Naive thymus-derived CD8-positive, alpha-beta T cell (primary cell): ENCODE results near the gene BRDT. TPM values are rescaled to one million over a fixed set of nuclear protein-coding genes. Genes with fewer than 3 reads are reported as not detected.
"Not testable (repeated sequence)": the region's sequence is repeated elsewhere in the genome, so short reads cannot be mapped to it uniquely, and the experiment has no call there.

Source experiments
- ATAC-seq, 2 donors: fragments of 150-1000 bp; cut with Tn5 transposase in 1 of 2; sonication (Bioruptor Pico), chemical (Tn5 transposase) in 1 of 2; 1 replicate in 1 of 2; 2 replicates in 1 of 2; pipeline ENCODE4 v1.10.0; 2021; ENCODE audit warnings: mild to moderate bottlenecking in 2 of 2, moderate library complexity in 2 of 2
- POLR2A ChIA-PET: fragments of 350-600 bp; sonication (Branson Sonifier 250); formaldehyde crosslinking; loops from one replicate; lab custom pipeline; 2021; ENCODE audit warnings: antibody characterized with exemption; lab: Charles Lee
- DNase-seq, 10 donors: peaks; one replicate each; pipeline versions ENCODE4 v3.0.0 to v3.0.0-alpha.2; 2020 to 2022
- H3K27ac Mint-ChIP-seq, 10 donors: one replicate each; pipeline ENCODE4 v1.8.0; 2020 to 2022; ENCODE audit warnings: mild to moderate bottlenecking in 10 of 10, mixed read lengths in 10 of 10, moderate library complexity in 4 of 10, inconsistent platforms in 1 of 10
- H3K27me3 Mint-ChIP-seq, 5 donors: one replicate each; pipeline ENCODE4 v1.8.0; 2021 to 2022; ENCODE audit warnings: mixed read lengths in 5 of 5
- H3K36me3 Mint-ChIP-seq, 3 donors: one replicate each; pipeline ENCODE4 v1.8.0; 2020 to 2022; ENCODE audit warnings: mixed read lengths in 3 of 3, mild to moderate bottlenecking in 2 of 3, inconsistent platforms in 1 of 3
- H3K4me1 Mint-ChIP-seq, 4 donors: one replicate each; pipeline ENCODE4 v1.8.0; 2021 to 2022; ENCODE audit warnings: mixed read lengths in 4 of 4
- H3K4me3 Mint-ChIP-seq, 10 donors: one replicate each; pipeline ENCODE4 v1.8.0; 2020 to 2022; ENCODE audit warnings: mild to moderate bottlenecking in 10 of 10, mixed read lengths in 10 of 10, moderate library complexity in 6 of 10, inconsistent platforms in 1 of 10
- H3K9me3 Mint-ChIP-seq, 9 donors: one replicate each; pipeline ENCODE4 v1.8.0; 2020 to 2022; ENCODE audit warnings: mixed read lengths in 9 of 9, mild to moderate bottlenecking in 3 of 9, inconsistent platforms in 1 of 9, moderate library complexity in 1 of 9
- polyA plus RNA-seq, 3 donors: library from polyadenylated mRNA; unstranded; fragments of 300-500 nt; fragmentation: Illumina TruSeq; gene quantifications; one replicate each; pipeline ENCODE4 v1.2.3, GENCODE V29; 2021
- total RNA-seq, 8 experiments: library from RNA in 2 of 8; stranded (reverse) in 2 of 8; gene quantifications; one replicate each; pipeline ENCODE4 v1.2.3 and lab custom pipeline; 2021 to 2026

The BRDT gene
- total and polyA plus RNA-seq, 5 experiments from 2014 or later = not detected

GRCh38 chr1:92004129-92004528 lies 54.9 kb downstream of the BRDT start:
- Mint-ChIP-seq H3K36me3 (no peaks in the 10 kb centered on the region), H3K4me1 (no peaks in the 10 kb centered on the region), H3K27ac (no peak overlapping the region)

GRCh38 chr1:92013923-92014322 lies 64.7 kb downstream of the BRDT start:
- Mint-ChIP-seq H3K36me3 (no peaks in the 10 kb centered on the region), H3K27ac (no peak overlapping the region), H3K4me1 (peaks cover 8 to 18% (median 13%) of the 10 kb centered on the region in 4 donors), H3K4me3 (no peak overlapping the region), H3K9me3 (no peaks in the 10 kb centered on the region), H3K27me3 (peaks cover 0 to 5% (median 3%) of the 10 kb centered on the region in 5 donors)
- POLR2A ChIA-PET = no interaction called here
- ATAC-seq = no peak
- no peak for DNase-seq

More at GRCh38 chr1:92004129-92004528, 54.9 kb downstream of the BRDT start:
- Mint-ChIP-seq H3K4me3 (no peak overlapping the region), H3K9me3 (no peaks in the 10 kb centered on the region), H3K27me3 (peaks cover 0 to 2% (median 0%) of the 10 kb centered on the region in 5 donors)
- DNase-seq = no peak
- ATAC-seq = no peak
- POLR2A ChIA-PET = no interaction called here

GRCh38 chr1:92016720-92017316 lies 67.6 kb downstream of the BRDT start:
- Mint-ChIP-seq H3K9me3 (peaks cover 0 to 6% (median 0%) of the 10 kb centered on the region in 9 donors), H3K27ac (peak overlapping the region in 6 of 10 donors; percentile 1 to 76 (median 9)), H3K36me3 (no peaks in the 10 kb centered on the region), H3K27me3 (peaks cover 0 to 4% (median 3%) of the 10 kb centered on the region in 5 donors), H3K4me3 (peak overlapping the region in 6 of 10 donors; percentile 2 to 38 (median 14)), H3K4me1 (peaks cover 8 to 18% (median 13%) of the 10 kb centered on the region in 4 donors)
- ATAC-seq (peak in 1 of 2 donors; percentile 56), DNase-seq (peak in 1 of 10 donors; percentile 16)
- POLR2A ChIA-PET = no interaction called here

- Mint-ChIP-seq H3K4me3 (no peak overlapping the region), H3K9me3 (peaks cover 0 to 9% (median 0%) of the 10 kb centered on the region in 9 donors), H3K4me1 (peaks cover 8 to 18% (median 13%) of the 10 kb centered on the region in 4 donors), H3K27me3 (peaks cover 0 to 5% (median 3%) of the 10 kb centered on the region in 5 donors), H3K36me3 (no peaks in the 10 kb centered on the region), H3K27ac (no peak overlapping the region)
- POLR2A ChIA-PET = no interaction called here
- no peak for DNase-seq
- ATAC-seq = no peak
Observed at GRCh38 chr1:92017656-92018055, 68.5 kb downstream of the BRDT start.

GRCh38 chr1:92026042-92026441 lies 76.8 kb downstream of the BRDT start:
- H3K27me3 Mint-ChIP-seq = peaks cover 21 to 48% (median 42%) of the 10 kb centered on the region in 5 donors
- ATAC-seq = not testable (repeated sequence)

GRCh38 chr1:92026806-92027205 lies 77.6 kb downstream of the BRDT start:
- no peak for ATAC-seq
- POLR2A ChIA-PET = no interaction called here
- Mint-ChIP-seq H3K27me3 (peaks cover 18 to 46% (median 42%) of the 10 kb centered on the region in 5 donors), H3K4me3 (no peak overlapping the region), H3K27ac (no peak overlapping the region), H3K4me1 (peaks cover 8 to 17% (median 13%) of the 10 kb centered on the region in 4 donors), H3K9me3 (peaks cover 0 to 11% (median 3%) of the 10 kb centered on the region in 9 donors), H3K36me3 (peaks cover 0 to 20% (median 2%) of the 10 kb centered on the region in 3 donors)
- DNase-seq = no peak

More at GRCh38 chr1:92026042-92026441, 76.8 kb downstream of the BRDT start:
- H3K27ac Mint-ChIP-seq, DNase-seq, H3K4me3 Mint-ChIP-seq, POLR2A ChIA-PET: not testable (repeated sequence)
- Mint-ChIP-seq H3K36me3 (peaks cover 0 to 20% (median 2%) of the 10 kb centered on the region in 3 donors), H3K4me1 (peaks cover 8 to 15% (median 13%) of the 10 kb centered on the region in 4 donors), H3K9me3 (peaks cover 0 to 11% (median 7%) of the 10 kb centered on the region in 9 donors)

GRCh38 chr1:92029241-92029922 lies 80.2 kb downstream of the BRDT start:
- Mint-ChIP-seq H3K36me3 (peaks cover 0 to 11% (median 0%) of the 10 kb centered on the region in 3 donors), H3K4me3 (peak overlapping the region; percentile 60 to 86 (median 81)), H3K4me1 (peaks cover 9 to 17% (median 13%) of the 10 kb centered on the region in 4 donors), H3K27me3 (peaks cover 14 to 39% (median 28%) of the 10 kb centered on the region in 5 donors), H3K9me3 (peaks cover 0 to 6% (median 0%) of the 10 kb centered on the region in 9 donors), H3K27ac (peak overlapping the region in 5 of 10 donors; percentile 34 to 79 (median 48))
- DNase-seq (peak in 2 of 10 donors; percentile 3 to 7), ATAC-seq (no peak)
- POLR2A ChIA-PET = no interaction called here

GRCh38 chr1:92030656-92031107 lies 81.5 kb downstream of the BRDT start:
- H3K36me3 Mint-ChIP-seq = peaks cover 0 to 11% (median 0%) of the 10 kb centered on the region in 3 donors
- H3K4me1 Mint-ChIP-seq = peaks cover 9 to 17% (median 13%) of the 10 kb centered on the region in 4 donors
- peak in 1 of 10 donors; percentile 4 for DNase-seq
- peak overlapping the region; percentile 54 to 87 (median 72) for H3K4me3 Mint-ChIP-seq
- H3K27me3 Mint-ChIP-seq = peaks cover 19 to 37% (median 23%) of the 10 kb centered on the region in 5 donors
- ATAC-seq = peak in 1 of 2 donors; percentile 40
- peaks cover 0 to 6% (median 0%) of the 10 kb centered on the region in 9 donors for H3K9me3 Mint-ChIP-seq
- POLR2A ChIA-PET = no interaction called here
- H3K27ac Mint-ChIP-seq = peak overlapping the region in 2 of 10 donors; percentile 34 to 53

- POLR2A ChIA-PET = no interaction called here
- peaks cover 9 to 17% (median 13%) of the 10 kb centered on the region in 4 donors for H3K4me1 Mint-ChIP-seq
- H3K27me3 Mint-ChIP-seq = peaks cover 19 to 35% (median 24%) of the 10 kb centered on the region in 5 donors
- ATAC-seq = no peak
- H3K4me3 Mint-ChIP-seq = no peak overlapping the region
- H3K27ac Mint-ChIP-seq = no peak overlapping the region
- H3K36me3 Mint-ChIP-seq = peaks cover 0 to 11% (median 0%) of the 10 kb centered on the region in 3 donors
- peaks cover 0 to 6% (median 0%) of the 10 kb centered on the region in 9 donors for H3K9me3 Mint-ChIP-seq
- no peak for DNase-seq
Observed at GRCh38 chr1:92031281-92032110, 82.3 kb downstream of the BRDT start.

GRCh38 chr1:92037400-92037799 lies 88.2 kb downstream of the BRDT start:
- H3K36me3 Mint-ChIP-seq = no peaks in the 10 kb centered on the region
- no peak overlapping the region for H3K4me3 Mint-ChIP-seq
- peaks cover 0 to 10% (median 5%) of the 10 kb centered on the region in 5 donors for H3K27me3 Mint-ChIP-seq
- H3K27ac Mint-ChIP-seq = no peak overlapping the region
- H3K4me1 Mint-ChIP-seq = peaks cover 0 to 1% (median 0%) of the 10 kb centered on the region in 4 donors
- ATAC-seq (no peak), DNase-seq (no peak)
- POLR2A ChIA-PET = no interaction called here
- H3K9me3 Mint-ChIP-seq = no peaks in the 10 kb centered on the region

- Mint-ChIP-seq H3K9me3 (no peaks in the 10 kb centered on the region), H3K4me3 (no peak overlapping the region), H3K27ac (no peak overlapping the region), H3K27me3 (peaks cover 0 to 7% (median 5%) of the 10 kb centered on the region in 5 donors), H3K4me1 (no peaks in the 10 kb centered on the region), H3K36me3 (no peaks in the 10 kb centered on the region)
- DNase-seq = no peak
- POLR2A ChIA-PET = no interaction called here
- no peak for ATAC-seq
Observed at GRCh38 chr1:92038695-92039346, 89.6 kb downstream of the BRDT start.

- POLR2A ChIA-PET = no interaction called here
- H3K9me3 Mint-ChIP-seq = no peaks in the 10 kb centered on the region
- ATAC-seq (no peak), DNase-seq (no peak)
- no peaks in the 10 kb centered on the region for H3K36me3 Mint-ChIP-seq
- no peak overlapping the region for H3K4me3 Mint-ChIP-seq
- H3K27me3 Mint-ChIP-seq = peaks cover 0 to 5% (median 0%) of the 10 kb centered on the region in 5 donors
- no peaks in the 10 kb centered on the region for H3K4me1 Mint-ChIP-seq
- no peak overlapping the region for H3K27ac Mint-ChIP-seq
Observed at GRCh38 chr1:92040971-92041370, 91.8 kb downstream of the BRDT start.
